ENCODE measurements around the gene B3GALT6.

The B3GALT6 gene

DNA sequence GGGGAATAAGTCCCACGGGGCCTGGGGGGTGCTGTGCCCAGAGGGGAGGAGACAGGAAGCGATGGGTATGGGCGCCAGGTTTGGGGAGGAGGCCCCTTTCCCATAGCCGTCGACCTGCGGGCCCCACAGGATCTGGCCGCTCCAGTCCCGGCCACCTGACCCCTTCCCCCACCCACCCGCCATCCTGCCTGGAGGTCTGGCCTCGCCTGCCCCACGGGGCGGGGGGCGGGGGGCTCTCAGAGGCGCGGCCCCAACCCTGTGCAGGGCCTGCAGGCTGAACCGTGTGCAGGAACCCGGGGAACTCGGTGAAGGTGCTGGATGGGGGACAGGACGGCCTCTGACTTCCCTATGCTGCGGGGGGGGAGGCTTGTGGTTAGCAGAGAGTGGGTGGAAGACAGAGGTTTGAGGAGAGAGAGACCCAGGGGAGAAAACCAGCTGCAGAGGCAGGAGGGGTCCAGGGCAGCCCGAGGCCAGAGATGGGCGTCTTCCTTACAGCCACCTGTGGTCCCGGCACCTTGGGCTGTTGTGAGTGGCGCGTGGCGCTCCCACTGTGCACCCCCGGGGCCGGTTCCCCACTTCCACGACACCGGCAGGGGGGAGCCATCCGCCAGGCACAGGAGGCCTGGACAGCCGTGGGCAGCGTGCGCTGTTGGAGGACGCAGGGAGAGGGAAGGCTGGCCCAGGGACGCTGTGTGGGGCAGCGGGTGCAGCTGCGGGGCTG, 23.2 kb upstream of the B3GALT6 start:
- peak; percentile 77 for TF ChIP-seq MYC (IDR thresholded peaks at IDR 0.05; ENCODE audit: low read depth, low read length)
- TF ChIP-seq, protein P1, sequence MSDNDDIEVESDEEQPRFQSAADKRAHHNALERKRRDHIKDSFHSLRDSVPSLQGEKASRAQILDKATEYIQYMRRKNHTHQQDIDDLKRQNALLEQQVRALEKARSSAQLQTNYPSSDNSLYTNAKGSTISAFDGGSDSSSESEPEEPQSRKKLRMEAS (IDR thresholded peaks at IDR 0.05; ENCODE audit: low read depth, low read length), result peak; percentile 63
- TF ChIP-seq, protein P2, sequence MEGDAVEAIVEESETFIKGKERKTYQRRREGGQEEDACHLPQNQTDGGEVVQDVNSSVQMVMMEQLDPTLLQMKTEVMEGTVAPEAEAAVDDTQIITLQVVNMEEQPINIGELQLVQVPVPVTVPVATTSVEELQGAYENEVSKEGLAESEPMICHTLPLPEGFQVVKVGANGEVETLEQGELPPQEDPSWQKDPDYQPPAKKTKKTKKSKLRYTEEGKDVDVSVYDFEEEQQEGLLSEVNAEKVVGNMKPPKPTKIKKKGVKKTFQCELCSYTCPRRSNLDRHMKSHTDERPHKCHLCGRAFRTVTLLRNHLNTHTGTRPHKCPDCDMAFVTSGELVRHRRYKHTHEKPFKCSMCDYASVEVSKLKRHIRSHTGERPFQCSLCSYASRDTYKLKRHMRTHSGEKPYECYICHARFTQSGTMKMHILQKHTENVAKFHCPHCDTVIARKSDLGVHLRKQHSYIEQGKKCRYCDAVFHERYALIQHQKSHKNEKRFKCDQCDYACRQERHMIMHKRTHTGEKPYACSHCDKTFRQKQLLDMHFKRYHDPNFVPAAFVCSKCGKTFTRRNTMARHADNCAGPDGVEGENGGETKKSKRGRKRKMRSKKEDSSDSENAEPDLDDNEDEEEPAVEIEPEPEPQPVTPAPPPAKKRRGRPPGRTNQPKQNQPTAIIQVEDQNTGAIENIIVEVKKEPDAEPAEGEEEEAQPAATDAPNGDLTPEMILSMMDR (IDR thresholded peaks at IDR 0.05; ENCODE audit: low read depth, low read length), result no peak
- peak; percentile 94 for DNase-seq (ENCODE audit: low read depth)
- H3K4me3 ChIP-seq (ENCODE audit: low read depth, low read length), result no peak overlapping the region

DNA sequence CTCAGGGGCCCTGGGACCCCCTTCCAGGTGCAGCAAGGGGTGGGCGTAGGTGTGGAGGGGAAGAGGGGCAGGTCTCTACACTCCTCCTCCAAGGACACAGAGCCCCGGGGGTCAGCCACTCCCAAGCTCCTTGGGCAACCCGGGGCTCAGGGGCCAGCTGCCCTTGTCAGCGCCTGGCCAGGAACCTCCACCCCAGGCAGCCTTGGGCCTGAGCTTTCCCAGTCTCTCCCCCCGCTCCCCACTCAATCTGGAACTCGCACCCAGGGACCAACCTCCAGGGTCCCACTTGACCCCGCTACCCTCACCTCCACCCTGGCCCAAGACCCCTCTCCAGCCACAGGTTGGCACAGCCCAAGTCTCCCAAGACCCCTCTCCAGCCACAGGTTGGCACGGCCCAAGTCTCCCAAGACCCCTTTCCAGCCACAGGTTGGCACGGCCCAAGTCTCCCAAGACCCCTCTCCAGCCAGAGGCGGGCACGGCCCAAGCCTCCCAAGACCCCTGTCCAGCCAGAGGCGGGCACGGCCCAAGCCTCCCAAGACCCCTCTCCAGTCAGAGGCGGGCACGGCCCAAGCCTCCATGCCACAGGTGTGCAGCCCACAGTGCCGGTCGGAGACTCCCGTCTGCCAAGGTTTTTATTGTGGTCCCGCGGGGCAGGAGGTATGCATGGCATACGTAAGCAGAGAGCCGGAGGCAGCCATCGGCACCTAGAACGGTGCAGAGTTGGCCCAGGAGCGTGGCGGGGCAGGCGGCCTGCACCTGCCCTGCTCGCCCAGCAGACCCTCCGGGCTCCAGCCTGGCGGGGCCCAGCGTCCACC, 21.1 kb upstream of the B3GALT6 start:
- TF ChIP-seq, protein P2 (IDR thresholded peaks at IDR 0.05; ENCODE audit: low read depth, low read length), result no peak
- no peak for DNase-seq (ENCODE audit: low read depth)
- no peak overlapping the region for H3K4me3 ChIP-seq (ENCODE audit: low read depth, low read length)

DNA sequence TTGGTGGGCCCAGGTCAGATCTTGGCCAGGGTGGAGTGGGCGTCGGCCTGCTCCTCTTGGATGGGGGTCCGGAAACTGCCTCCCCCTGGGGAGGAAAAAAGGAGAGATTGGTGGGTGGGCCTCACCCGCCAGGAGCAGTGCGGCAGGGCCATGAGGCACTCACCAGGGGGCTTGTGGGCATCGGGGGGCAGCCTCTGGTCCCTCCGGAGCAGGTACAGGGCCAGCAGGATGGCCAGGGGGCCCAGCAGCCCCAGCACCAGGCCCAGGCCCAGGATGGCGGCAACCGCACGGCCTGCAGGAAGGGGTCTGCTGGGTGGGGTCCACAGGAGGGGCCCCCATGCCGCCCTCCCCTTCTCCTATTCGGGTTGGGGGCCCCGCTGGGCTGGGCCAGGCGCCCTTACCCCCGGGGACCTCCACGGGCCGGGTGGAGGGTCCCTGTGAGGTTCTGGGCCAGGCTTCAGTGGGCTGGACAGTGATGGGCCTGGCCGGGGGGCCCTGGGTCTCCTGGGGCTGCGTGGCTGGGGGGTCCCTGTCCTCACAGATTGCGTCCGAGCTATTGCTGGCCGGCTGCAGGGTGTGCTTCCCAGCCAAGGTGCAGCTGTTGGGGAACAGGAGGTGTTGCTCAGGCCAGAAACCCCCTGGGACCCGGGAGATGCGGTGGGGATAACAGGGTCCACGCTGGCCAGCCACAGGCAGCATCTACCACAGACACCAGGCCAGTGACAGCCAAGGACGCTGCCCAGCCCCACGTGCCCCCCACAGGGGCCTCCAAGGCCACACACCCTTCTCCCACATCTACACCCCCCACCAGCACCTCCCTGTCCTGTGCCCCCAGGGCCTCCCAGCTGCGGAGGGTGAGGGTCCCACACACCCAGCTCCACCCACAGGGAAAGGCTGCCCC, 20.2 kb upstream of the B3GALT6 start:
- no peak overlapping the region for H3K4me3 ChIP-seq (ENCODE audit: low read depth, low read length)
- DNase-seq (ENCODE audit: low read depth), result peak; percentile 20
- TF ChIP-seq MYC (IDR thresholded peaks at IDR 0.05; ENCODE audit: low read depth, low read length) (no peak), POLR2A (IDR thresholded peaks at IDR 0.05; ENCODE audit: extremely low read depth, insufficient read length) (no peak)
- TF ChIP-seq, protein P2 (IDR thresholded peaks at IDR 0.05; ENCODE audit: low read depth, low read length), result no peak
- TF ChIP-seq, protein P1 (IDR thresholded peaks at IDR 0.05; ENCODE audit: low read depth, low read length), result no peak

DNA sequence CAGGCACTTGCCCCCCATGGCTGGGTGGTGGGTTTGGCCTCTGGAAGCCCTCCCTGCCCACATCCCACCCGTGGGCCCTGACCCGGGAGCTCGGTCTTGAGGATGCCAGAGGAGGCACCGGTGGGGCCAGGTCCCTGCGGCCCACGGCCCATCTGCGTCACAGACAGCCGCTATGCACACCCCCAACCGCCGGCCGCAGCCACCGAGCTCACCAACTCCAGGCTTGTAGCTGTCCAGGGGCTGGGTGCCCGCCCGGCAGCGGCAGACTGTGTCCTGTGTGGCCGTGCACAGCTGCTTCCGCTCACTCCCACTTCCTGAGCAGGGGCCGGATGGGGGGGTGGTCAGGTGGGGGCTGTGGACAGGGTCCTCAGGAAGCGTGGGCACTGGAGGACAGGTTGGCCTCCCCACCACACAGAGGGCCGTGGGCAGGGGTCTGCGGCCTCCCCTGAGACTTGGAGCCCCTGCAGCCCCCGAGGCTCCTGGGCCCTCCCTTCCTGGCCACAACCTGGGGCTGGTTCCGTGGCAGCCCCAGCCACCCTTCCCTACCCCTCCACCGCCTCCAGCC, 19.2 kb upstream of the B3GALT6 start:
- TF ChIP-seq POLR2A (IDR thresholded peaks at IDR 0.05; ENCODE audit: extremely low read depth, insufficient read length), result no peak
- TF ChIP-seq MYC (IDR thresholded peaks at IDR 0.05; ENCODE audit: low read depth, low read length), result peak; percentile 65; the same call in 1 of the 2 replicates
- TF ChIP-seq, protein P1 (IDR thresholded peaks at IDR 0.05; ENCODE audit: low read depth, low read length), result peak; percentile 65; the same call in 1 of the 2 replicates
- no peak overlapping the region for H3K4me3 ChIP-seq (ENCODE audit: low read depth, low read length)
- peak; percentile 90 for DNase-seq (ENCODE audit: low read depth)

DNA sequence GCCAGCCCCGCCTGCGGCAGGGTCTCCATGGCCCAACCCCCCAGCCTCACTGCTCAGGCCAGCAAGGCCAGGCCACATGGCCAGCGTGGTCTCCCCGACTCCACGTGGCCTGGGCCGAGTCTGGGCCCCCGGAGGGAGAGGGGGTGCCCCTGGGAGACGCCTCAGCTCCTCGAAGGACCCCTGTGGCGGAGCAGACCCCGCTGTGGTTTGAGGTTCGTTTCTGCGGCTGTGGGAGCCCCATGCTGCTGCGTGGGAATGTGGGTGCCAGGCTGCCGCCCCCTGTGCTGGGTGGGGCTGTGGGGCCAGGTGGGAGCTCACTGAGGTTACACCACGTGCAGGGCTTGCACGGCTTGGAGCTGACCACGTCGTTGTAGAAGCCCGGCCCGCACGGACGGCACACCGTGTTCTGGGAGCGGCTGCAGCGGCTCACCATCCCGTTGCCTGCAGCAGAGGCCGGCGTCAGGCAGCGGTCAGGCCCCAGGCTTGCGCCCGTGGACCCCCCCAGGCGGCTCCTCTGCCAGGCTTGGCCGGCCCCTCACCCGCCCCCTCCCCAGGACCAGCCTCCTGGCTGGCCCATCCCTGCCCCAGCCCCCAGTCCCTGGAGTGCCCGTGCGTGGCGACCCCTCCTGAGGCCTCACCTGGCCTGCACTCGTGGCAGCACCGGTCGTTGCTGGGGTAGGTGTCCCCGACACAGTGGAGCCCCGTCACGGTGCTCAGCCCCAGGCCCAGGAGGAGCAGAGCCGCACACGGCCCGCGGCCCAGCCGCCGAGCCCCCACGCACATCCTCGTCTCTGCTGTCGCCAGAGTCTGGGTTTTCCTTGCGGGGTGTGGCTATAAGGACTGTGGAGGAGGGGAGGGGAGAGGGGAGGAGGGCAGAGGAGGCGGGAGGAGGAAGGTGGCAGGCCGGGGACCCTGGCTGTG, 18.4 kb upstream of the B3GALT6 start, which contains the start of gene TNFRSF4:
Gene TNFRSF4 (minus strand): TSS at position 809 of the 921 bp plus-strand sequence. CDS start 26 bp downstream, at position 783.
- peak; percentile 75 for DNase-seq (ENCODE audit: low read depth)
- H3K4me3 ChIP-seq (ENCODE audit: low read depth, low read length), result no peak within 1 kb of the TSS
- TF ChIP-seq, protein P2 (IDR thresholded peaks at IDR 0.05; ENCODE audit: low read depth, low read length), result no peak
- TF ChIP-seq, protein P1 (IDR thresholded peaks at IDR 0.05; ENCODE audit: low read depth, low read length), result peak; percentile 89
- TF ChIP-seq POLR2A (IDR thresholded peaks at IDR 0.05; ENCODE audit: extremely low read depth, insufficient read length), result no peak
- TF ChIP-seq MYC (IDR thresholded peaks at IDR 0.05; ENCODE audit: low read depth, low read length), result peak; percentile 91
